T follicular helper cell (primary cell): Measurements from ENCODE around the gene PLK2.

Experiments
- DNase-seq: peaks from one replicate; pipeline ENCODE4 v3.0.0-alpha.2; 2020; ENCODE audit warnings: low read depth

PLK2 gene

DNA sequence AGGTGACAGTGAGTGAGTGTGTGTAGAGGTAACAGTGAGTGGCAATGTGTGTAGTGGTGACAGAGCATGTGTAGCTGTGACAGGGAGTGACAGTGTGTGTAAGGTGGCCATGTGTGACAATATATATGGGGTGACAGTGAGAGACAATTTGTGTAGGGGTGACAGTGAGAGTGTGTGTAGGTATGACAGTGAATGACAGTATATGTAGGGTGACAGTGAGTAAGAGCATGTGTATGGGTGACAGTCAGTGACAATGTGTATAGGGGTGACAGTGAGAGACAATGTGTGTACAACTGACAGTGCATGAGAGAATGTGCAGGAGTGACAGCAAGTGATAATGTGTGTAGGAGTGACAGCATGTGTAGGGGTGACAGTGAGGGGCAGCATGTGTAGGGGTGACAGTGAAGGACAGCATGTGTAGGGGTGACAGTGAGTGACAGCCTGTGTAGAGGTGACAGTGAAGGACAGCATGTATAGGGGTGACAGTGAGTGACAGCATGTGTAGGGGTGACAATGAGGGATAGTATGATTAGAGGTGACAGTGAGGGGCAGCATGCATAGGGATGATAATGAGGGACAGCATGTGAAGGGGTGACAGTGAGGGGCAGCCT lies 21.3 kb upstream of the PLK2 start:
- DNase-seq: no peak

DNA sequence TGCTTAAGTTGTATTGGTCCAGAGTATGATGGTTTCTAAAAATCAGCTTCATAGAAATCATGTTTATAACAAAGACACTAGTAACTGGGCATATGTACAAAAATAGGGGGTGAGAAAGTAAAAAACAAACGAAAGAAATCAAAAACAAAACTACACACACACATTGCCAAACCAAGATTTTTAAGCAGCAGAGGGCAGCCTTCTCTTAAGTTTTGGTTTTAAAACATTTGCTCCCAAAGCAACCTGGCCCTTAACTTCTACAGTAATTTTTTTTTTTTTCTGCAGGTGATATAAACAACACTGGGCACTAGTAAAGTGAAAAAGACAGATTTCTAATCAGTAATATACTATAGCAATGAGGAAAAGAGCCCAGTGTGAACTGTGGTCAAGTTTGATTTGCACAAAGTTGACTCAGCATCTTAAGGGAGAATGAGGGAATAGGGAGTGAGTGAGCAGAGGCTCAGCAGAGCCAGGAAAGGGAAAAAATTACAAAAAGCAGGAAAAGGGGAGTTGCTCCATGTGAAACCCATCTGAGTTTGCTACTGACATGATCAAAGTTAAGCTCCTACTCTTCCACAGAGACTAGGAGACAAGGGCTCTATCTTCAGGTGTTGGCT lies 18.0 kb upstream of the PLK2 start:
- DNase-seq: no peak

DNA sequence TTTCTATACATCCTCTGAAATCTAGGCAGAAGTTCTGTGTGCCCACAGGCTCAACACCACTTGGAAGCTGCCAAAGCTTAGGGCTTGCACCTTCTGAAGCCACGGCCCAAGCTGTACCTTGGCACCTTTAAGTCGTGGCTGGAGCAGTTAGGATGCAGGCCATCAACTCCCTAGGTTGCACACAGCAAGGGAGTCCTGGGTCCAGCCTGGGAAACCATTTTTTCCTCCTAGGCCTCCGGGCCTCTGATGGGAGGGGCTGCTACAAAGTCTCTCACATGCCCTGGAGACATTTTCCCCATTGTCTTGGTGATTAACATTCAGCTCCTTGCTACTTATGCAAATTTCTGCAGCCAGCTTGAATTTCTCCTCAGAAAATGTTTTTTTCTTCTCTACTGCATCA lies 15.5 kb upstream of the PLK2 start:
- no peak for DNase-seq

DNA sequence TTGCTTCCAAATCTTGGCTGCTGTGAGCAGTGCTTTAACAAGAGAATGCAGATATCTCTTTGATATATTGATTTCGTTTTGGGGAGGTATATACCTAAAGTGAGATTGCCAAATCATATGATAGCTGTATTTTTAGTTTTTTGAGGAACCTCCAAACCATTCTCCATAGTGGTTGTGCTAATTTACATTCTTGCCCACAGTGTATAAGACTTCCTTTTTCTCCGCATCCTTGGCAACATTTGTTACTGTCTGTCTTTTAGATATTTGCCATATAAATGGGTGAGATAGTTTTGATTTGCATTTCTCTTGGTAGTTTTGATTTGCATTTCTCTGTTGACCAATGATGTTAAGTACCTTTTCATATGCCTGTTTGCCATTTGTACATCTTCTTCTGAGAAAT lies 10.0 kb upstream of the PLK2 start:
- DNase-seq: no peak

- DNase-seq: no peak
These were observed 7.1 kb upstream of the PLK2 start for GRCh38 chr5:58466939-58467338.

GRCh38 chr5:58462623-58463230 lies 2.8 kb upstream of the PLK2 start:
- peak; percentile 34 for DNase-seq

DNA sequence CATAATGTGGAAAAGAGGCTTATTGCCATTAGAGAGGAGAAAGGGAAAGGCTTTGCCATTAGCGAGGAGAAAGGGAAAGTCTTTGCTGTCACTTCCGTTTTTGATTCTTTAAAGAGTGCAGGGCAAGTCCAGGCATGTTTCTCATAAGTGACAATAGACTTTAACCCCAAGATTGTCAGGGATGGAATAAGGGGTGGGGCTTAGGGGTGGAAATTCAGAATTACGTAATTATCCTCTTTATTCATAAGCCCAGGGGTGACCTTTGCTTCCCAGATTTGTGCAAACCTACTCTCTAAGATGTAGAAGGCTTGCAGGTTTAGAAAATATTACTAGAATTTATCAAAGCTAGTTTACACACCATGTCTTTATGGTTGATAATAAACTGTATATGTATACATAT lies 2.3 kb upstream of the PLK2 start:
- no peak for DNase-seq

DNA sequence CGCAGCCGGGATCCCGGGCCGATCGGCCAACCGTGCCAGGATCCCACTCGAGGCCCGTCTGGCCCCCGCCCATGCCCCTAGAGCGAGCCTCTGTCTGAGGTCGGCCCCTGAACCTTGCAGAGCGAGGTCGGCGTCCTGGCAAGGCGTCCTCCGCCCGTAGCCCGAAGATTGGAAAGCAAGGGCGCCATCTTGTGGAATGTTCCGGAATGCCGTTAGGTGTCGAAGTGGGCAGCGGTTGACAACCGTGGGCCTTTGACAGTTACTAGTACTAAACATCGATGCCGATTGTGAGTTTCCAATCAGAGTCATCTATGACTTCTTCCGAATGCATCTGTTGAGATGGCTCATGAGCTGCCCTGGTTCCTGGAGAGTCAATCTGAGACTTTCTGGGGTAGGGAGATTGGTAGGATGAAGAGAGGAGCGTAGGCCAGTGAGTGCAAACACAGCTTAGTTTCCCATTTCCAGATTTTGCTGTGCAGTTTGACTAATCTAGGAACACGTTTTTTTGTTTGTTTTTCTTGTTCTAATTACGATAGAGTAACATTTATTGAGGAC lies 923 bp upstream of the PLK2 start:
- peak; percentile 82 for DNase-seq

- DNase-seq: peak; percentile 5
These were observed 512 bp downstream of the PLK2 start for GRCh38 chr5:58459146-58460001.

DNA sequence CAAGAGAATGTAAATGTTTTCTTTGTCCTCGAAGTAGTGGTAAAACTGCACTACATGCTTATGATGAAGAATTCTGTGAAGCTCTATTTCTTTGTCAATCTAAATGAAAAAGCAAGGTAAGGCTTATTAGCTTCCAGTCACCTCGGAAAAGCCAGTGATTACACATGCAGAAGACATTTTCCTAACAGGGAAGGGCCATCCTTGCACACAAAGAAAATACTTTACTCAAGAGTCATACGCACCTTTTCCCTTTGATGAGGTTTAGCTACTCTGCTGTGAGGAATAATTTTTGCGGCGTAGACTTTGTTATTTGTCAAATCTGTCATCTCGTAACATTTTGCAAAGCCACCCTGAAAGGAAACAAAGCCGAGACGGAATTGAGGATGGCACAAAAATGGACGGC lies 1.1 kb downstream of the PLK2 start:
- no peak for DNase-seq

- DNase-seq: no peak
These were observed 1.6 kb downstream of the PLK2 start for GRCh38 chr5:58458141-58458742.

- DNase-seq: no peak
These were observed 2.8 kb downstream of the PLK2 start for GRCh38 chr5:58457050-58457449.

DNA sequence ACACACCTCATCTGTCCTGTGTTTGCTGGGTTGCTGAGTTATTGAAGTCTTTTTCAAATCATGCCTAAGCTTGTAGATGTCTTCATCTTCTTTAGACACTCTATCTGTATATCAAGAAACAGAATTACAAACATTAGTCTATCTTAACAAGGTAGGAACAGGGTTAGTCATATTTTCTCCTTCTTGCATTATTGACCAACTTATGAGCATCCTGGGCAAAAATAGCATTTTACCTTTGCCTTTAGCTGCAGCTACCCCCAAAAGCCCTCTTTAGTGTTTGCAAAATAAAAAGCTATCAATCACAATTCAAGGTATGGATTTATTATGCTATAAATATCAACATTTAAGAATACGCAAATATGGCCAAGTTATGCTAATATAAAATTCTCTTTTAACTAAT lies 3.4 kb downstream of the PLK2 start:
- DNase-seq: no peak

DNA sequence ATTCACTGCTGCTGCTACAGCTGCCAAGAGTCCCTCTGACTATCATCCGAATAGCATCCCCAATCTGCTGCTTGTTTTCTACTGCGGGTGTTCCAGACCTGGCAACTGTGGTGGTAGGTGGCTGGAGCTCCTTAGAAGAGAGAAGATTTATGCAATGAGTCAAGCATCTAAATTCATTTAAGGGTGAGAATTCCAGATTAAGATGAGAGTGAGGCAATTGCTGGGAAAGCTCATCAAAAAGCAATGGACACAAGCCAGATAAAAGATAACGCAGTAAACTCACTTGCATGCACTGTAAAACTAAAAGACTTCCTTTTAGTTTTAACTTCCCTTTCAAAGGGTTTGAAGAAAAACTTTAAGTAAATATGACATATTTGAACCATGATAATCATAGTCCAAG lies 3.9 kb downstream of the PLK2 start:
- DNase-seq: no peak

GRCh38 chr5:58455480-58455879 lies 4.4 kb downstream of the PLK2 start:
- DNase-seq: no peak

DNA sequence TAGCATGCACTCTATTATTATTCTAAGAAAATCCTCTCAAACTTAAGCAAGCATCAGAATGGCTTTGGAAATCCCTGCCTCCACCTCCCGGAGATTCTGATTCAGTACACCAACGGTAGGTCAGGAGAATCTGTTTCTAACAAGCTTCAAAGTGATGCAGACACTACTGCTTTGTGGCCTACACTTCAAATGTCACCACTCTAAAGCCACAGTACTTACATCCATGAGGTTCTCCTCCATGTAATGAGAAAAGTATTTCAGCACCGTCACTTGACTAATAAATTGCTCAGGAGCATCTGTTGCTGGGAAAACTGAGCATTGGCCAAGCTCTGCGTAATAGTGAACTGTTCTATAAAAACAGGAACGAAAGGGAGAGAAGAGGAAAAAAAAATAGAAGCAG lies 4.8 kb downstream of the PLK2 start:
- DNase-seq: no peak

DNA sequence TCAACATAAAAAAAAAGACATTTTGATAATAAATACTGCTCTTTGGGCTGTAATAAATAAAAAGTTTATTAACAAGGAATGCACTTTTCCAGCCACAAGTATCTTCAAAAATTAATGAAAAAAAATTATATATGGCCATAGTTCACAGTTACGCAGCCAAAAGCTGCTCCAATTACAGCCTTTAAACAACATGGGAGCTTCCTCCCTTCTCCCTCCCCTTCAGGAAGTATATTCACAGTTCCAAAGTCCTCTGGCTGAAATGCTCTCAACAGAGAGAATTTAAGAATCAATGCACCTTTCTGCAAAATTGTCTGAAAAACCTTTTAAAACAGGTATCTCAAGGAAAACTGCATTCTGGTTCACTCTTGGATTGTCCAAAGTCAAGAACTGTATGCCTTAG lies 5.9 kb downstream of the PLK2 start:
- no peak for DNase-seq

GRCh38 chr5:58453306-58453705 lies 6.6 kb downstream of the PLK2 start:
- DNase-seq: no peak

- no peak for DNase-seq
These were observed 7.2 kb downstream of the PLK2 start for GRCh38 chr5:58452566-58453258.

DNA sequence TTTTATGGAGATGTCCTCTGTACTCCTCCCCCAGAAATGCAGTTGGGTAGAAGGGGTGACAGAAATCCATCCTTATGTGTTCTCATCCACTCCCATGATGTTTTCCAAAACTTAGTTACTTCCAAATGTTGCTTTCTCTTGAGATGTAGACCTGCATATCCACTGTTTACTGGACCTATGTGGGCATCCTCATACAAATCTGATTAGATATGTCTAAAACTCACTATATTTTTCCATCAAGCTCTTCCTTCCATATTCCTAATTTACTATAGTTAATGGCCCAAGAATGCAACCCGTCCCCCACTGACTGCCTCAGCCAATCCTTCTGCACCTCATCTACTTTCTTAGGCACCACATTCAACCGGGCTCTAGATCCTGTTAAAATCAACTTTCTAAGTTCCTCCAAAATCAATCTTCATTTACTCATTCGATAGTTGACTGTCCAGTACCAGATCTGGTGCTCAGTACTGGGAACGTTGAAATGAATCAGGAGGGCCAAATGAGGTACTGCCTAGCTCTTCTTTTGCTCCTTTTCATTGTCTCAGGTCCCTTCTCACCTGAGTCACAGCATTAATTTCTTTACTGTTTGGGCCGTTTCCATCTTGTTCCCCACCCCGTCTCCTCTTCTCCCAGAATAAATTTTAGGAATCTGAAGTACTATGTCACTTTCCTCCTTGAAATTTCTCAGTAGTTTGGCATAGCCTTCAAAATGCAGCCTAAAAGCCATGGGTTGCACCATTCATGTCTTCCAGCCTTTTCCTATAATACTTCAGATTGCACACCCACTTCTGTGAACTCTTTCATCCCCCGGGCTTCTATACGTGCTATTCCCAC lies 7.9 kb downstream of the PLK2 start:
- no peak for DNase-seq
